ENCODE data around the gene OAS2. TPM values are rescaled to one million over a fixed set of nuclear protein-coding genes. Genes with fewer than 3 reads are reported as not detected.

Gene OAS2
- polyA plus RNA-seq, 1 donor (not counting 4 experiments of a cell fraction or from before 2014, with no cell fraction given): 92.7 TPM

GRCh38 chr12:113043240-113043639 lies 64.9 kb downstream of the OAS2 start:
- Histone ChIP-seq H3K36me3 (ENCODE audit: control insufficient read depth in 2 of 2, extremely low read depth in 1 of 2, insufficient read depth in 2 of 2, low read length in 2 of 2) (no peaks in the 10 kb centered on the region), H3K4me1 (ENCODE audit: control insufficient read depth, extremely low read depth, insufficient read depth, low read length) (peaks cover 21% of the 10 kb centered on the region), H3K9ac (ENCODE audit: control insufficient read depth, extremely low read depth, insufficient read depth, low read length) (no peak overlapping the region), H4K20me1 (ENCODE audit: control insufficient read depth, extremely low read depth, insufficient read depth, low read length) (no peaks in the 10 kb centered on the region), H3K27me3 (ENCODE audit: control insufficient read depth, extremely low read depth, insufficient read depth, low read length) (no peaks in the 10 kb centered on the region), H3K9me1 (ENCODE audit: control insufficient read depth, extremely low read depth, insufficient read depth, low read length) (no peaks in the 10 kb centered on the region), H3K4me3 (ENCODE audit: control insufficient read depth in 2 of 3, extremely low read depth in 1 of 3, insufficient read depth in 2 of 3, low read depth in 1 of 3, low read length in 3 of 3) (no peak overlapping the region), H2AFZ (ENCODE audit: control insufficient read depth, low read length) (no peak overlapping the region), H3K9me3 (ENCODE audit: control insufficient read depth, low read depth, low read length) (no peaks in the 10 kb centered on the region), H3K79me2 (ENCODE audit: control insufficient read depth, insufficient read depth, low read length) (no peaks in the 10 kb centered on the region), H3K27ac (ENCODE audit: control insufficient read depth, insufficient read depth, low read length) (no peak overlapping the region), H3K4me2 (ENCODE audit: control insufficient read depth, extremely low read depth, insufficient read depth, low read depth, low read length) (no peak overlapping the region)
- dilution Hi-C loops (cut with MboI; ENCODE audit: extremely low pct_ligation_motif_present, low sequenced_read_pairs): no loop called here
- DNase-seq (ENCODE audit: low read depth, low spot score): no peak
- no peak for TF ChIP-seq EZH2 (IDR thresholded peaks at IDR 0.05; ENCODE audit: low read length)
- no peak for TF ChIP-seq CTCF (optimal IDR thresholded peaks at IDR 0.05 in 1 of 3, IDR thresholded peaks at IDR 0.05 in 1 of 3, conservative IDR thresholded peaks at IDR 0.05 in 1 of 3; ENCODE audit: extremely low read depth in 1 of 3, insufficient read depth in 2 of 3, low read length in 3 of 3)
- FAIRE-seq: no peak

- dilution Hi-C loops (cut with MboI; ENCODE audit: extremely low pct_ligation_motif_present, low sequenced_read_pairs): no loop called here
- H3K9ac ChIP-seq (ENCODE audit: control insufficient read depth, extremely low read depth, insufficient read depth, low read length): no peak overlapping the region
- H3K4me1 ChIP-seq (ENCODE audit: control insufficient read depth, extremely low read depth, insufficient read depth, low read length): peaks cover 15% of the 10 kb centered on the region
- no peaks in the 10 kb centered on the region for H3K36me3 ChIP-seq (ENCODE audit: control insufficient read depth in 2 of 2, extremely low read depth in 1 of 2, insufficient read depth in 2 of 2, low read length in 2 of 2)
- H2AFZ ChIP-seq (ENCODE audit: control insufficient read depth, low read length): no peak overlapping the region
- H3K27me3 ChIP-seq (ENCODE audit: control insufficient read depth, extremely low read depth, insufficient read depth, low read length): no peaks in the 10 kb centered on the region
- TF ChIP-seq CTCF (optimal IDR thresholded peaks at IDR 0.05 in 1 of 3, IDR thresholded peaks at IDR 0.05 in 1 of 3, conservative IDR thresholded peaks at IDR 0.05 in 1 of 3; ENCODE audit: extremely low read depth in 1 of 3, insufficient read depth in 2 of 3, low read length in 3 of 3) (no peak), EZH2 (IDR thresholded peaks at IDR 0.05; ENCODE audit: low read length) (no peak)
- no peak overlapping the region for H3K4me3 ChIP-seq (ENCODE audit: control insufficient read depth in 2 of 3, extremely low read depth in 1 of 3, insufficient read depth in 2 of 3, low read depth in 1 of 3, low read length in 3 of 3)
- H3K79me2 ChIP-seq (ENCODE audit: control insufficient read depth, insufficient read depth, low read length): no peaks in the 10 kb centered on the region
- no peak overlapping the region for H3K4me2 ChIP-seq (ENCODE audit: control insufficient read depth, extremely low read depth, insufficient read depth, low read depth, low read length)
- no peaks in the 10 kb centered on the region for H4K20me1 ChIP-seq (ENCODE audit: control insufficient read depth, extremely low read depth, insufficient read depth, low read length)
- no peak overlapping the region for H3K27ac ChIP-seq (ENCODE audit: control insufficient read depth, insufficient read depth, low read length)
- H3K9me3 ChIP-seq (ENCODE audit: control insufficient read depth, low read depth, low read length): no peaks in the 10 kb centered on the region
- FAIRE-seq: no peak
- DNase-seq (ENCODE audit: low read depth, low spot score): no peak
- H3K9me1 ChIP-seq (ENCODE audit: control insufficient read depth, extremely low read depth, insufficient read depth, low read length): no peaks in the 10 kb centered on the region
These were observed 66.2 kb downstream of the OAS2 start for GRCh38 chr12:113044516-113044915.

All from keratinocyte (primary cell).